ENCODE data around the gene INO80D. TPM values are rescaled to one million over a fixed set of nuclear protein-coding genes. Genes with fewer than 3 reads are reported as not detected.

Gene INO80D
- total and polyA plus RNA-seq, 2 experiments from 2014 or later: 17.5 to 37.4 TPM

DNA sequence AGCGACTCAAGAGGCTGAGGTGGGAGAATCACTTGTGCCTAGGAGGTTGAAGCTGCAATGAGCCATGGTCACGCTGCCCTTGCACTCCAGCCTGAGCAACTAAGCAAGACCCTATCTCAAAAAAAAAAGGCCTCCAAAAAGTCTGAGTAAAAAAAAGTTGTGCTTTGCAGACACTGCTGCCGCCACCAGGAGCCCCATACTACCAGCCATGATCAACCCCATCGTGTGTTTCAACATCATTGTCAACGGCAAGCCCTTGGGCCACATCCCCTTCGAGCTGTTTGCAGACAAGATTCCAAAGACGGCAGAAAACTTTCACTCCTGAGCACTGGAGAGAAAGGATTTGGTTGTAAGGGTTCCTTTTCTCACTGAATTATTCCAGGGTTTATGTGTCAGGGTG lies 137.1 kb downstream of the INO80D start:
- no peaks in the 10 kb centered on the region for H3K27me3 ChIP-seq (ENCODE audit: insufficient read depth)
- Mint-ChIP-seq H3K27ac (no peak overlapping the region), H3K36me3 (ENCODE audit: low read depth) (peaks cover 15% of the 10 kb centered on the region), H3K4me1 (peaks cover 28% of the 10 kb centered on the region), H3K27me3 (ENCODE audit: insufficient read depth, low read depth, poor library complexity) (peaks cover 5% of the 10 kb centered on the region), H3K4me3 (no peak overlapping the region), H3K9me3 (peaks cover 24% of the 10 kb centered on the region)
- no peak overlapping the region for H3K4me3 ChIP-seq
- peak; percentile 19 for DNase-seq (ENCODE audit: low spot score)
- no peak overlapping the region for H3K27ac ChIP-seq (ENCODE audit: low read depth)
- H3K36me3 ChIP-seq (ENCODE audit: insufficient read depth): no peaks in the 10 kb centered on the region
- H3F3A ChIP-seq (replicated peaks; ENCODE audit: low read depth): no peaks in the 10 kb centered on the region
- H3K4me2 ChIP-seq: no peak overlapping the region
- no peak for TF ChIP-seq JUNB (IDR thresholded peaks at IDR 0.05; ENCODE audit: unreplicated experiment)
- no peak for TF ChIP-seq CREB1 (CRISPR knock-in tag; IDR thresholded peaks at IDR 0.05; ENCODE audit: low read depth)
- TF ChIP-seq, protein P1, sequence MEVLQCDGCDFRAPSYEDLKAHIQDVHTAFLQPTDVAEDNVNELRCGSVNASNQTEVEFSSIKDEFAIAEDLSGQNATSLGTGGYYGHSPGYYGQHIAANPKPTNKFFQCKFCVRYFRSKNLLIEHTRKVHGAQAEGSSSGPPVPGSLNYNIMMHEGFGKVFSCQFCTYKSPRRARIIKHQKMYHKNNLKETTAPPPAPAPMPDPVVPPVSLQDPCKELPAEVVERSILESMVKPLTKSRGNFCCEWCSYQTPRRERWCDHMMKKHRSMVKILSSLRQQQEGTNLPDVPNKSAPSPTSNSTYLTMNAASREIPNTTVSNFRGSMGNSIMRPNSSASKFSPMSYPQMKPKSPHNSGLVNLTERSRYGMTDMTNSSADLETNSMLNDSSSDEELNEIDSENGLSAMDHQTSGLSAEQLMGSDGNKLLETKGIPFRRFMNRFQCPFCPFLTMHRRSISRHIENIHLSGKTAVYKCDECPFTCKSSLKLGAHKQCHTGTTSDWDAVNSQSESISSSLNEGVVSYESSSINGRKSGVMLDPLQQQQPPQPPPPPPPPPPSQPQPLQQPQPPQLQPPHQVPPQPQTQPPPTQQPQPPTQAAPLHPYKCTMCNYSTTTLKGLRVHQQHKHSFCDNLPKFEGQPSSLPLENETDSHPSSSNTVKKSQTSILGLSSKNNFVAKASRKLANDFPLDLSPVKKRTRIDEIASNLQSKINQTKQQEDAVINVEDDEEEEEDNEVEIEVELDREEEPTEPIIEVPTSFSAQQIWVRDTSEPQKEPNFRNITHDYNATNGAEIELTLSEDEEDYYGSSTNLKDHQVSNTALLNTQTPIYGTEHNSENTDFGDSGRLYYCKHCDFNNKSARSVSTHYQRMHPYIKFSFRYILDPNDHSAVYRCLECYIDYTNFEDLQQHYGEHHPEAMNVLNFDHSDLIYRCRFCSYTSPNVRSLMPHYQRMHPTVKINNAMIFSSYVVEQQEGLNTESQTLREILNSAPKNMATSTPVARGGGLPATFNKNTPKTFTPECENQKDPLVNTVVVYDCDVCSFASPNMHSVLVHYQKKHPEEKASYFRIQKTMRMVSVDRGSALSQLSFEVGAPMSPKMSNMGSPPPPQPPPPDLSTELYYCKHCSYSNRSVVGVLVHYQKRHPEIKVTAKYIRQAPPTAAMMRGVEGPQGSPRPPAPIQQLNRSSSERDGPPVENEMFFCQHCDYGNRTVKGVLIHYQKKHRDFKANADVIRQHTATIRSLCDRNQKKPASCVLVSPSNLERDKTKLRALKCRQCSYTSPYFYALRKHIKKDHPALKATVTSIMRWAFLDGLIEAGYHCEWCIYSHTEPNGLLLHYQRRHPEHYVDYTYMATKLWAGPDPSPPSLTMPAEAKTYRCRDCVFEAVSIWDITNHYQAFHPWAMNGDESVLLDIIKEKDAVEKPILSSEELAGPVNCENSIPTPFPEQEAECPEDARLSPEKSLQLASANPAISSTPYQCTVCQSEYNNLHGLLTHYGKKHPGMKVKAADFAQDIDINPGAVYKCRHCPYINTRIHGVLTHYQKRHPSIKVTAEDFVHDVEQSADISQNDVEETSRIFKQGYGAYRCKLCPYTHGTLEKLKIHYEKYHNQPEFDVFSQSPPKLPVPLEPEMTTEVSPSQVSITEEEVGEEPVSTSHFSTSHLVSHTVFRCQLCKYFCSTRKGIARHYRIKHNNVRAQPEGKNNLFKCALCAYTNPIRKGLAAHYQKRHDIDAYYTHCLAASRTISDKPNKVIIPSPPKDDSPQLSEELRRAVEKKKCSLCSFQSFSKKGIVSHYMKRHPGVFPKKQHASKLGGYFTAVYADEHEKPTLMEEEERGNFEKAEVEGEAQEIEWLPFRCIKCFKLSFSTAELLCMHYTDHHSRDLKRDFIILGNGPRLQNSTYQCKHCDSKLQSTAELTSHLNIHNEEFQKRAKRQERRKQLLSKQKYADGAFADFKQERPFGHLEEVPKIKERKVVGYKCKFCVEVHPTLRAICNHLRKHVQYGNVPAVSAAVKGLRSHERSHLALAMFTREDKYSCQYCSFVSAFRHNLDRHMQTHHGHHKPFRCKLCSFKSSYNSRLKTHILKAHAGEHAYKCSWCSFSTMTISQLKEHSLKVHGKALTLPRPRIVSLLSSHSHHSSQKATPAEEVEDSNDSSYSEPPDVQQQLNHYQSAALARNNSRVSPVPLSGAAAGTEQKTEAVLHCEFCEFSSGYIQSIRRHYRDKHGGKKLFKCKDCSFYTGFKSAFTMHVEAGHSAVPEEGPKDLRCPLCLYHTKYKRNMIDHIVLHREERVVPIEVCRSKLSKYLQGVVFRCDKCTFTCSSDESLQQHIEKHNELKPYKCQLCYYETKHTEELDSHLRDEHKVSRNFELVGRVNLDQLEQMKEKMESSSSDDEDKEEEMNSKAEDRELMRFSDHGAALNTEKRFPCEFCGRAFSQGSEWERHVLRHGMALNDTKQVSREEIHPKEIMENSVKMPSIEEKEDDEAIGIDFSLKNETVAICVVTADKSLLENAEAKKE (CRISPR knock-in tag; IDR thresholded peaks at IDR 0.05): no peak
- no peak for TF ChIP-seq STAT1 (IDR thresholded peaks at IDR 0.05; ENCODE audit: unreplicated experiment)
- no peak for TF ChIP-seq EZH2 (IDR thresholded peaks at IDR 0.05; ENCODE audit: low read depth, unreplicated experiment)
- TF ChIP-seq NANOG (IDR thresholded peaks at IDR 0.05; ENCODE audit: borderline replicate concordance): no peak
- TF ChIP-seq ZNF114 (CRISPR knock-in tag; IDR thresholded peaks at IDR 0.05): no peak
- no peak for TF ChIP-seq POLR2AphosphoS5 (IDR thresholded peaks at IDR 0.05; ENCODE audit: low read depth)
- TF ChIP-seq, protein P2, sequence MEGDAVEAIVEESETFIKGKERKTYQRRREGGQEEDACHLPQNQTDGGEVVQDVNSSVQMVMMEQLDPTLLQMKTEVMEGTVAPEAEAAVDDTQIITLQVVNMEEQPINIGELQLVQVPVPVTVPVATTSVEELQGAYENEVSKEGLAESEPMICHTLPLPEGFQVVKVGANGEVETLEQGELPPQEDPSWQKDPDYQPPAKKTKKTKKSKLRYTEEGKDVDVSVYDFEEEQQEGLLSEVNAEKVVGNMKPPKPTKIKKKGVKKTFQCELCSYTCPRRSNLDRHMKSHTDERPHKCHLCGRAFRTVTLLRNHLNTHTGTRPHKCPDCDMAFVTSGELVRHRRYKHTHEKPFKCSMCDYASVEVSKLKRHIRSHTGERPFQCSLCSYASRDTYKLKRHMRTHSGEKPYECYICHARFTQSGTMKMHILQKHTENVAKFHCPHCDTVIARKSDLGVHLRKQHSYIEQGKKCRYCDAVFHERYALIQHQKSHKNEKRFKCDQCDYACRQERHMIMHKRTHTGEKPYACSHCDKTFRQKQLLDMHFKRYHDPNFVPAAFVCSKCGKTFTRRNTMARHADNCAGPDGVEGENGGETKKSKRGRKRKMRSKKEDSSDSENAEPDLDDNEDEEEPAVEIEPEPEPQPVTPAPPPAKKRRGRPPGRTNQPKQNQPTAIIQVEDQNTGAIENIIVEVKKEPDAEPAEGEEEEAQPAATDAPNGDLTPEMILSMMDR (conservative IDR thresholded peaks at IDR 0.05; ENCODE audit: low read depth in 2 of 2): no peak
- no peak for TF ChIP-seq ZNF331 (CRISPR knock-in tag; IDR thresholded peaks at IDR 0.05; ENCODE audit: low read depth)
- TF ChIP-seq EZH2phosphoT487 (IDR thresholded peaks at IDR 0.05; ENCODE audit: unreplicated experiment): no peak
- TF ChIP-seq, protein P3, sequence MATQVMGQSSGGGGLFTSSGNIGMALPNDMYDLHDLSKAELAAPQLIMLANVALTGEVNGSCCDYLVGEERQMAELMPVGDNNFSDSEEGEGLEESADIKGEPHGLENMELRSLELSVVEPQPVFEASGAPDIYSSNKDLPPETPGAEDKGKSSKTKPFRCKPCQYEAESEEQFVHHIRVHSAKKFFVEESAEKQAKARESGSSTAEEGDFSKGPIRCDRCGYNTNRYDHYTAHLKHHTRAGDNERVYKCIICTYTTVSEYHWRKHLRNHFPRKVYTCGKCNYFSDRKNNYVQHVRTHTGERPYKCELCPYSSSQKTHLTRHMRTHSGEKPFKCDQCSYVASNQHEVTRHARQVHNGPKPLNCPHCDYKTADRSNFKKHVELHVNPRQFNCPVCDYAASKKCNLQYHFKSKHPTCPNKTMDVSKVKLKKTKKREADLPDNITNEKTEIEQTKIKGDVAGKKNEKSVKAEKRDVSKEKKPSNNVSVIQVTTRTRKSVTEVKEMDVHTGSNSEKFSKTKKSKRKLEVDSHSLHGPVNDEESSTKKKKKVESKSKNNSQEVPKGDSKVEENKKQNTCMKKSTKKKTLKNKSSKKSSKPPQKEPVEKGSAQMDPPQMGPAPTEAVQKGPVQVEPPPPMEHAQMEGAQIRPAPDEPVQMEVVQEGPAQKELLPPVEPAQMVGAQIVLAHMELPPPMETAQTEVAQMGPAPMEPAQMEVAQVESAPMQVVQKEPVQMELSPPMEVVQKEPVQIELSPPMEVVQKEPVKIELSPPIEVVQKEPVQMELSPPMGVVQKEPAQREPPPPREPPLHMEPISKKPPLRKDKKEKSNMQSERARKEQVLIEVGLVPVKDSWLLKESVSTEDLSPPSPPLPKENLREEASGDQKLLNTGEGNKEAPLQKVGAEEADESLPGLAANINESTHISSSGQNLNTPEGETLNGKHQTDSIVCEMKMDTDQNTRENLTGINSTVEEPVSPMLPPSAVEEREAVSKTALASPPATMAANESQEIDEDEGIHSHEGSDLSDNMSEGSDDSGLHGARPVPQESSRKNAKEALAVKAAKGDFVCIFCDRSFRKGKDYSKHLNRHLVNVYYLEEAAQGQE (IDR thresholded peaks at IDR 0.05; ENCODE audit: unreplicated experiment): no peak
- TF ChIP-seq, protein P4, sequence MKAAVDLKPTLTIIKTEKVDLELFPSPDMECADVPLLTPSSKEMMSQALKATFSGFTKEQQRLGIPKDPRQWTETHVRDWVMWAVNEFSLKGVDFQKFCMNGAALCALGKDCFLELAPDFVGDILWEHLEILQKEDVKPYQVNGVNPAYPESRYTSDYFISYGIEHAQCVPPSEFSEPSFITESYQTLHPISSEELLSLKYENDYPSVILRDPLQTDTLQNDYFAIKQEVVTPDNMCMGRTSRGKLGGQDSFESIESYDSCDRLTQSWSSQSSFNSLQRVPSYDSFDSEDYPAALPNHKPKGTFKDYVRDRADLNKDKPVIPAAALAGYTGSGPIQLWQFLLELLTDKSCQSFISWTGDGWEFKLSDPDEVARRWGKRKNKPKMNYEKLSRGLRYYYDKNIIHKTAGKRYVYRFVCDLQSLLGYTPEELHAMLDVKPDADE (IDR thresholded peaks at IDR 0.05): no peak
- ATAC-seq: no peak
- no peak overlapping the region for H2AFZ ChIP-seq
- H3K4me1 ChIP-seq (ENCODE audit: insufficient read depth): no peaks in the 10 kb centered on the region
- no peaks in the 10 kb centered on the region for H3K79me2 ChIP-seq (replicated peaks; ENCODE audit: insufficient read depth)
- no peaks in the 10 kb centered on the region for H3K9me2 ChIP-seq (ENCODE audit: insufficient read depth)
- no peaks in the 10 kb centered on the region for H4K20me1 ChIP-seq (replicated peaks; ENCODE audit: insufficient read depth)

Measured in GM23338 (cell line).